Mucosa of descending colon (tissue), 3 donors: ENCODE results near the gene WDR5. TPM values are rescaled to one million over a fixed set of nuclear protein-coding genes. Genes with fewer than 3 reads are reported as not detected.

Experiments
- ATAC-seq: fragments of 200-7000 bp; cut with Tn5 transposase; one replicate; pipeline ENCODE4 v1.9.1; 2020; ENCODE audit warnings: mild to moderate bottlenecking, moderate library complexity
- DNase-seq, 3 donors: peaks; one replicate each; pipeline ENCODE4 v3.0.0-alpha.2; 2020
- H3K36me3 ChIP-seq: fragments of 200-600 bp; one replicate; pipeline ENCODE4 v1.8.0; 2021; ENCODE audit warnings: low read depth, mild to moderate bottlenecking
- H3K4me1 ChIP-seq: fragments of 200-600 bp; one replicate; pipeline ENCODE4 v1.8.0; 2021; ENCODE audit warnings: low read depth, mild to moderate bottlenecking
- H3K4me3 ChIP-seq: fragments of 200-600 bp; one replicate; pipeline ENCODE4 v1.8.0; 2021; ENCODE audit warnings: mild to moderate bottlenecking
- H3K9me3 ChIP-seq: fragments of 200-600 bp; one replicate; pipeline ENCODE4 v1.8.0; 2021; ENCODE audit warnings: mild to moderate bottlenecking
- intact Hi-C, 2 donors: fragments of 100-400 bp; cut with DNase I in 1 of 2; cut with micrococcal nuclease in 1 of 2; formaldehyde crosslinking; loops; one replicate each; pipeline versions ENCODE4 v1.11.0 to v1.11.1; 2022; cut with DNase I, micrococcal nuclease
- total RNA-seq, 3 donors: library from RNA; stranded (reverse); fragmentation: NEBNext Ultra II Directional in 2 of 3; extraction: Animal tissue kit (Norgen Biotek cat#: 25700) in 2 of 3; gene quantifications; one replicate each; pipeline versions ENCODE4 v1.2.1 to v1.2.4, GENCODE V29; 2021 to 2023
- TF ChIP-seq, protein P1 (sequence below): fragments of 200-600 bp; IDR thresholded peaks from one replicate; pipeline ENCODE4 v1.8.0; 2022; ENCODE audit warnings: antibody characterized with exemption, mild to moderate bottlenecking
- donor health status: DM: no; HTN: no; CAD: no; lungs with moderate emphysema.
- donor health status: DM: no; HTN: no; CAD: no.
- donor health status: DM: no; HTN: yes; CAD: no.

Gene WDR5
- total RNA-seq, 3 donors from 2014 or later, result 19.9 to 27.1 (median 24.6) TPM

DNA sequence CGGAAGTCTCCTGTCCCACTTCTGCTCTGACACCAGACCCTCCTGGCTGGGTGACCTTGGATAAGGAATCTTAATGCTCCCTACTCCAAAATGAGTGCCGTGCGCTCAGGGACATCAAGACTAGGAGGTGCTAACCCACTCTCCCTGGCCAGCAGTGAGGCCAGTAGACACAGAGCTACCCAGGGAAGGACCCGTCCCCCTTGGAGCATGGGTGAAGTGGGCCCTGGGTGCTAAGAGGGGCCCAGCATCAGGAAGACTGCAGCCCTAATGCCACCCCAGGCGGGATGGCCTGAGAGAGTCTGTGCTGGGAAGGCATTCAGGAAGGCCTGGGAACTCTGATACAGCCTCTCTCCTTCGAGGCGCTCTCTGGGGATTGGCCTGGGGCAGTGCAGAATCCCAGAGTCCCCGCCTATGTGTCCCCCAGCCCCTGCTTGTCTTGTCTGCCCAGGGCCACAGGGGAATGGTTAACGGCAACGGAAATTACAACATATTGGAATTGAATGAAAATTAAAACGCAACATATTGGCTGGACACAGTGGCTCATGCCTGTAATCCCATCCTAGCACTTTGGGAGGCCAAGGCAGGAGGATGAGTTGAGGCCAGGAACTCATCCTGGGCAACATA is 58.1 kb downstream of the WDR5 start:
- peak in 2 of 3 donors; percentile 6 to 12 for DNase-seq
- TF ChIP-seq, protein P1, sequence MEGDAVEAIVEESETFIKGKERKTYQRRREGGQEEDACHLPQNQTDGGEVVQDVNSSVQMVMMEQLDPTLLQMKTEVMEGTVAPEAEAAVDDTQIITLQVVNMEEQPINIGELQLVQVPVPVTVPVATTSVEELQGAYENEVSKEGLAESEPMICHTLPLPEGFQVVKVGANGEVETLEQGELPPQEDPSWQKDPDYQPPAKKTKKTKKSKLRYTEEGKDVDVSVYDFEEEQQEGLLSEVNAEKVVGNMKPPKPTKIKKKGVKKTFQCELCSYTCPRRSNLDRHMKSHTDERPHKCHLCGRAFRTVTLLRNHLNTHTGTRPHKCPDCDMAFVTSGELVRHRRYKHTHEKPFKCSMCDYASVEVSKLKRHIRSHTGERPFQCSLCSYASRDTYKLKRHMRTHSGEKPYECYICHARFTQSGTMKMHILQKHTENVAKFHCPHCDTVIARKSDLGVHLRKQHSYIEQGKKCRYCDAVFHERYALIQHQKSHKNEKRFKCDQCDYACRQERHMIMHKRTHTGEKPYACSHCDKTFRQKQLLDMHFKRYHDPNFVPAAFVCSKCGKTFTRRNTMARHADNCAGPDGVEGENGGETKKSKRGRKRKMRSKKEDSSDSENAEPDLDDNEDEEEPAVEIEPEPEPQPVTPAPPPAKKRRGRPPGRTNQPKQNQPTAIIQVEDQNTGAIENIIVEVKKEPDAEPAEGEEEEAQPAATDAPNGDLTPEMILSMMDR, result no peak
- no peaks in the 10 kb centered on the region for H3K9me3 ChIP-seq

DNA sequence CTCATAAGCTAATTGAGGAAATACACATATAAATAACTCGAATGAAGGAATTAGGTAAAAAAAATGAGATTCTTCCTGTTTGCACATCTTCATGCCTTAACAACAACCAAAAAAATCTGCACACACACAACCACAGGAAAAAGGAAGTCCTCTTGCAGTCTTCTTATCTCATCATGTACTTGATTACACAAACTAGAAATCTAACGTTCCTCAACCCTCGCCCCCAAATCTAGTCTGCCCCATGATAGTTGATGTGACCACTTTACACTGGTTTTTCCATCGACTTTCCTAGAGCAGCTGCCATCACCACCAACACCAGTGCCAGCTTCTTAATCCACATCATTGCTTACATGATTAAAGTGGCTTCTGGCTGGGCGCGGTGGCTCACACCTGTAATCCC is 59.7 kb downstream of the WDR5 start:
- ATAC-seq, result no peak
- H3K36me3 ChIP-seq, result no peaks in the 10 kb centered on the region
- no peaks in the 10 kb centered on the region for H3K9me3 ChIP-seq
- intact Hi-C loops, result no loop called here
- H3K4me1 ChIP-seq, result no peaks in the 10 kb centered on the region
- peak in 1 of 3 donors; percentile 7 for DNase-seq
- no peak overlapping the region for H3K4me3 ChIP-seq
- TF ChIP-seq, protein P1, result no peak

More for the DNA sequence above, 58.1 kb downstream of the WDR5 start:
- Histone ChIP-seq H3K4me1 (no peaks in the 10 kb centered on the region), H3K36me3 (no peaks in the 10 kb centered on the region), H3K4me3 (no peak overlapping the region)
- intact Hi-C loops, result no loop called here
- ATAC-seq, result no peak

DNA sequence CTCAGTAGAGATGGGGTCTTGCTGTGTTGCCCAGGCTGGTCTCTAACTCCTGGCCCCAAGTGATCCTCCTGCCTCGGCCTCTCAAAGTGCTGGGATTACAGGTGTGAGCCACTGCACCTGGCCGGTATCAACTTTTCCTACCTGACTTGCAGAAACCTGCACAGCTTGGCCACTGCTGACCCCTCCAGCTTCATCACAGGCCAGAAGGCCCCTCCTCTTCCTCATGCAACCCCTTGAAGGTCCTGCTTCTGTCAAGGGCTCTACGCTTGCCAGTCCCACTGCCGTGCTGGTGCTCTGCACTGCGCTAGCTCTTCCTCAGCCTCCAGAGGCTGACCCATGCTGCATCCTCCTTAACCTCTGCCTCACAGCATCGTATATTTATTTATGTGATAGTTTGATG is 61.0 kb downstream of the WDR5 start:
- ATAC-seq, result no peak
- no peaks in the 10 kb centered on the region for H3K36me3 ChIP-seq
- no peaks in the 10 kb centered on the region for H3K4me1 ChIP-seq
- intact Hi-C loops, result no loop called here
- peak in 1 of 3 donors; percentile 32 for DNase-seq
- TF ChIP-seq, protein P1, result no peak
- H3K9me3 ChIP-seq, result no peaks in the 10 kb centered on the region
- H3K4me3 ChIP-seq, result no peak overlapping the region

DNA sequence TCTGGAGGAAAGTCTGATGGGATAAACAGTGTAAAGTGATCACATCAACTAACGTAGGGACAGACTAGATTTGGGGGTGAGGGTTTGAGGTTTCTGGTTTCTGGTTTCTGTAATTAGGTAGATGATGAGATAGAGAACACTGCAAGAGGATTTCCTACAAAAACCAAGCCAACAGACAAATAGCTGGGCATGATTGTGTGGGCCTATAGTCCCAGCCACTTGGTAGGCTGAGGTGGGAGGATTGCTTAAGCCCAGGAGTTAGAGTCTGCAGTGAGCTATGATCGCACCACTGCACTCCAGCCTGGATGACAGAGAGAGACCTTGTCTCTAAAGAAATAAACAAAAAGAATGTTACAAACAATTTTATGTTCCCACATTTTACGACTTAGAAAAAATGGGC is 62.9 kb downstream of the WDR5 start:
- ATAC-seq (no peak), DNase-seq (no peak)
- Histone ChIP-seq H3K4me1 (no peaks in the 10 kb centered on the region), H3K9me3 (no peaks in the 10 kb centered on the region), H3K36me3 (no peaks in the 10 kb centered on the region), H3K4me3 (no peak overlapping the region)
- intact Hi-C loops, result no loop called here
- TF ChIP-seq, protein P1, result no peak

DNA sequence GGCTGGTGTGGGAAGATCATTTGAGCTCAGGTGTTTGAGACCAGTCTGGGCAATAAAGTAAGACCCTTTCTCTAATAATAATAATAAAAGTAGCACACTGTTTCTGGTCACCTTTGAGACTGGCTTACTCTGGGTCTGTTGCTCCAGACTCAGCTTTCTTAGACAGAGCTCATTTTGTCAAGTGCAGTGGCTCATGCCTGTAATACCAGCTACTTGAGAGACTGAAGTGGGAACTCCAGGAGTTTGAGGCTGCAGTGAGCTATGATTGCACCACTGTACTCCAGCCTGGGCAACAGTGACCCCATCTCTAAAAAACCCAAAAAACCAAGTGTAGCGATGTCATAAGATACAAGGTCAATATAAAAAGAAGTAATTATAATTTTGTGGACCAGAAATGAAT is 64.8 kb downstream of the WDR5 start:
- intact Hi-C loops, result no loop called here
- H3K9me3 ChIP-seq, result no peaks in the 10 kb centered on the region
- H3K4me1 ChIP-seq, result peaks cover 3% of the 10 kb centered on the region
- ATAC-seq (no peak), DNase-seq (no peak)
- H3K36me3 ChIP-seq, result no peaks in the 10 kb centered on the region
- H3K4me3 ChIP-seq, result no peak overlapping the region
- TF ChIP-seq, protein P1, result no peak

DNA sequence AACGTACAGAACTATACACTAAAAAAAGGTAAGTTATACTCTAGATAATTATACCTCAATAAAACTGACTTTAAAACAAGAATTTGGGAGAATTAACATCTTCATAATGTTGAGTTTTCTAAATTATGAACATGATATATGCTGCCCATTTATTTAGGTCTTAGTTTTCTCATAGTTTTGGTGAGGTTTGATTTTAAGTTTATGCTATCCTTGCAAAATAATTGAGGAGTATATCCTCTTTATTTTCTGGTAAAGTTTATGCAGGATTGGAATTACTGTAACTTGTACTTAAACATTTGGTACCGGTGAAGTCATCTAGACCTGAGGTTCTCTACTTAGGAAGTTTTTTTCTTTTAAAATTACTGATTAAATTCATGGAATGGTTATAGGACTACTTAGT is 67.3 kb downstream of the WDR5 start:
- intact Hi-C loops, result no loop called here
- no peaks in the 10 kb centered on the region for H3K36me3 ChIP-seq
- ATAC-seq (no peak), DNase-seq (no peak)
- H3K4me3 ChIP-seq, result no peak overlapping the region
- no peaks in the 10 kb centered on the region for H3K9me3 ChIP-seq
- TF ChIP-seq, protein P1, result no peak
- peaks cover 3% of the 10 kb centered on the region for H3K4me1 ChIP-seq
